NT2/D1 (cell line): ENCODE measurements around the gene SHB.

Source experiments
- SUZ12 ChIP-seq: IDR thresholded peaks from 2 replicates; pipeline ENCODE4 v1.6.1; 2011; ENCODE audit not compliant: insufficient read length, insufficient read depth; ENCODE audit errors: extremely low read depth
- YY1 ChIP-seq: IDR thresholded peaks from 2 replicates; pipeline ENCODE4 v1.6.1; 2011; ENCODE audit not compliant: insufficient read length, insufficient read depth
- ZNF274 ChIP-seq: IDR thresholded peaks from 2 replicates; pipeline ENCODE4 v1.6.1; 2011; ENCODE audit warnings: mild to moderate bottlenecking, low read depth, low read length

DNA sequence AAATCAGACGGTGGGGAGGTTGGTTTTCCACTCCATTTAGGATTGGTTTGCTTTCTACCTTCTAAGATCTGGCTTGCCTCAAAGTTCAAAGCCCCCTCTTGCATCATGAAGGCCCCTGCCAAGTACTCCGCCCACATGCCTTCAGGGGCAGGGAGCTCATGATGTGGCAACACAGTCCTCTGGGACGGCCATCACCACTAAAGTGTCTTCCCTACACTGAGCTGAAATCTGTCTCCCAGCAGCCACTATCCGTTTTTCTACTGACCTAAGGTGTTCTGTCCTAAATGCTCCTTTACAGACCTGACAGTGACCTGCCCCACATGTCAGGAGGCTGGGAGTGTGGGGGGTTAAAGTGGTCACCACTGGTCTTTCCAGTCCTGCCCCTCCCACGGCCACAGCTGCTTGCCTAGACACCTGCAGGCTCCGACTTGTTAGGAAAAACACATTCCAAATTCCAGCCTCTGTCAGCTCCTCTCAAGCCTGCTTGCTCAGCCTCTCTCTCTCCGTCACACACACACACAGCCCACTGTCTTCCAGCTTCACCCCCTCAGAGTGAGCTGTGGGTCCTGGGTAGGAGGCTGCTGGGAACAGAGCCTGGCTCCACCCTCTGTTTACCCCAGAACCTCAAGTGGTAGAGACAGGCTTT is 44.9 kb downstream of the SHB start:
- TF ChIP-seq ZNF274 = no peak
- TF ChIP-seq YY1 = no peak
- TF ChIP-seq SUZ12 = no peak
